ENCODE results near the gene TCF12. TPM values are rescaled to one million over a fixed set of nuclear protein-coding genes. Genes with fewer than 3 reads are reported as not detected.

The TCF12 gene
- total RNA-seq, 3 donors from 2014 or later (not counting 1 experiment from before 2014, with no cell fraction given), result 84.1 to 111 (median 107) TPM

- H3K4me1 Mint-ChIP-seq, result peaks cover 13 to 19% of the 10 kb centered on the region in 2 donors
- 100% methylated on average over 3 of the region's 4 CpGs for WGBS (ENCODE audit: insufficient coverage)
- no peak overlapping the region for H3K27ac Mint-ChIP-seq
Observed at GRCh38 chr15:57111002-57111401, 192.6 kb downstream of the TCF12 start.

DNA sequence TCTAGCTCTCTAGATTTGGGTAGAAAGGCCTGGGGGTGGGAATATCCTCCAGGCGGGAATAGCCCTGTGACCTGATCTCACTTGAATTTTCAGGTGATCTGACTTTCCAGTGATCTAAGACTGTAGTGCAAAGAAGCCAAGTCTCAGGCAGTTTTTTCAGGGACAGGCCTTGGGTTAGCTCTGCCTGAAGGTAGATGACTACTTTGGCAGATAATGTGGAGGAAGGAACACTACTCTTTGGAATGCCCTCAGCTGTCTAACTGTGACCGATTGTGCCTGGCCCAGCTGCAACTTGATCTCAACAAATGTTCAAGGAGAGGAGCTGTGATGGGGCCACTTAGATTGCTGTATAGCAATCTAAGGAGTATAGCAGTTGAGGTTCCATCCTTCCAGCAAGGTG, 193.7 kb downstream of the TCF12 start:
- Mint-ChIP-seq H3K36me3 (no peaks in the 10 kb centered on the region), H3K4me1 (peaks cover 13 to 19% of the 10 kb centered on the region in 2 donors)
- intact Hi-C loops (cut with micrococcal nuclease), result no loop called here

More at GRCh38 chr15:57111002-57111401, 192.6 kb downstream of the TCF12 start:
- DNase-seq (no peak), ATAC-seq (no peak)
- Histone ChIP-seq H3K27ac (ENCODE audit: low read length) (no peak overlapping the region), H3K4me1 (ENCODE audit: control insufficient read depth, insufficient read depth, low read length) (no peaks in the 10 kb centered on the region), H3K36me3 (ENCODE audit: control insufficient read depth, insufficient read depth, low read length) (no peaks in the 10 kb centered on the region), H3K9me3 (ENCODE audit: control insufficient read depth, insufficient read depth, low read length) (no peaks in the 10 kb centered on the region), H3K27me3 (ENCODE audit: control insufficient read depth, insufficient read depth, low read length) (no peaks in the 10 kb centered on the region), H3K4me3 (ENCODE audit: low read length) (no peak overlapping the region)
- Mint-ChIP-seq H3K36me3 (no peaks in the 10 kb centered on the region), H3K9me3 (no peaks in the 10 kb centered on the region), H3K4me3 (no peak overlapping the region), H3K27me3 (ENCODE audit: low read depth in 2 of 2) (no peaks in the 10 kb centered on the region)
- TF ChIP-seq, protein P1, sequence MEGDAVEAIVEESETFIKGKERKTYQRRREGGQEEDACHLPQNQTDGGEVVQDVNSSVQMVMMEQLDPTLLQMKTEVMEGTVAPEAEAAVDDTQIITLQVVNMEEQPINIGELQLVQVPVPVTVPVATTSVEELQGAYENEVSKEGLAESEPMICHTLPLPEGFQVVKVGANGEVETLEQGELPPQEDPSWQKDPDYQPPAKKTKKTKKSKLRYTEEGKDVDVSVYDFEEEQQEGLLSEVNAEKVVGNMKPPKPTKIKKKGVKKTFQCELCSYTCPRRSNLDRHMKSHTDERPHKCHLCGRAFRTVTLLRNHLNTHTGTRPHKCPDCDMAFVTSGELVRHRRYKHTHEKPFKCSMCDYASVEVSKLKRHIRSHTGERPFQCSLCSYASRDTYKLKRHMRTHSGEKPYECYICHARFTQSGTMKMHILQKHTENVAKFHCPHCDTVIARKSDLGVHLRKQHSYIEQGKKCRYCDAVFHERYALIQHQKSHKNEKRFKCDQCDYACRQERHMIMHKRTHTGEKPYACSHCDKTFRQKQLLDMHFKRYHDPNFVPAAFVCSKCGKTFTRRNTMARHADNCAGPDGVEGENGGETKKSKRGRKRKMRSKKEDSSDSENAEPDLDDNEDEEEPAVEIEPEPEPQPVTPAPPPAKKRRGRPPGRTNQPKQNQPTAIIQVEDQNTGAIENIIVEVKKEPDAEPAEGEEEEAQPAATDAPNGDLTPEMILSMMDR (IDR thresholded peaks at IDR 0.05), result no peak
- intact Hi-C loops (cut with micrococcal nuclease), result no loop called here

DNA sequence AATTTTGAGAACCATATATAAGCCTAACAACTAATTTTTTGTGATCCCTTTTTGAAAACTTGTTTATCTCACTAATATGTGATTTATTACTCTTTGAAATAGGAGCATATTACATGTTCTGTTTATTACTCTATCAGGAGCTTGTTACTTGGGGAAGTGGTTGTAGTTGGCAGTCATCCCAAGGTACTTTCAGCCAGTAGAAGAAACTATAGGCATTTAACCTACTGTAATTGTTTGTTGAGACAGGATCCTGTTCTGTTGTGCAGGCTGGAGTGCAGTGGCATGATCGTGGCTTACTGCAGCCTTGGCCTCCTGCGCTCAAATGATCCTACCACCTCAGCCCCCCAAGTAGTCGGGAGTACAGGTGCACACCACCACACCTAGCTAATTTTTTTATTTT, 195.6 kb downstream of the TCF12 start:
- WGBS (ENCODE audit: insufficient coverage), result 62% methylated on average over 2 of the region's 3 CpGs
- no peaks in the 10 kb centered on the region for H3K4me1 ChIP-seq (ENCODE audit: control insufficient read depth, insufficient read depth, low read length)
- no peak for DNase-seq
- no peaks in the 10 kb centered on the region for H3K36me3 ChIP-seq (ENCODE audit: control insufficient read depth, insufficient read depth, low read length)
- H3K9me3 ChIP-seq (ENCODE audit: control insufficient read depth, insufficient read depth, low read length), result no peaks in the 10 kb centered on the region
- Mint-ChIP-seq H3K4me1 (peaks cover 23 to 33% of the 10 kb centered on the region in 2 donors), H3K27ac (no peak overlapping the region), H3K36me3 (no peaks in the 10 kb centered on the region), H3K27me3 (ENCODE audit: low read depth in 2 of 2) (no peaks in the 10 kb centered on the region), H3K4me3 (no peak overlapping the region), H3K9me3 (no peaks in the 10 kb centered on the region)
- TF ChIP-seq, protein P1 (IDR thresholded peaks at IDR 0.05), result no peak
- no peaks in the 10 kb centered on the region for H3K27me3 ChIP-seq (ENCODE audit: control insufficient read depth, insufficient read depth, low read length)
- intact Hi-C loops (cut with micrococcal nuclease), result no loop called here
- H3K27ac ChIP-seq (ENCODE audit: low read length), result no peak overlapping the region
- H3K4me3 ChIP-seq (ENCODE audit: low read length), result no peak overlapping the region
- no peak for ATAC-seq

More for the DNA sequence above, 193.7 kb downstream of the TCF12 start:
- no peaks in the 10 kb centered on the region for H3K36me3 ChIP-seq (ENCODE audit: control insufficient read depth, insufficient read depth, low read length)
- H3K4me3 Mint-ChIP-seq, result no peak overlapping the region
- H3K27me3 ChIP-seq (ENCODE audit: control insufficient read depth, insufficient read depth, low read length), result no peaks in the 10 kb centered on the region
- TF ChIP-seq, protein P1 (IDR thresholded peaks at IDR 0.05), result no peak
- H3K27me3 Mint-ChIP-seq (ENCODE audit: low read depth in 2 of 2), result no peaks in the 10 kb centered on the region
- H3K27ac ChIP-seq (ENCODE audit: low read length), result no peak overlapping the region
- H3K4me3 ChIP-seq (ENCODE audit: low read length), result no peak overlapping the region
- ATAC-seq (no peak), DNase-seq (no peak)
- no peaks in the 10 kb centered on the region for H3K9me3 Mint-ChIP-seq
- no peak overlapping the region for H3K27ac Mint-ChIP-seq
- H3K4me1 ChIP-seq (ENCODE audit: control insufficient read depth, insufficient read depth, low read length), result no peaks in the 10 kb centered on the region
- WGBS (ENCODE audit: insufficient coverage), result 89% methylated on average over 2 of the region's 2 CpGs
- no peaks in the 10 kb centered on the region for H3K9me3 ChIP-seq (ENCODE audit: control insufficient read depth, insufficient read depth, low read length)
